ENCODE measurements around the gene PRKCE. TPM values are rescaled to one million over a fixed set of nuclear protein-coding genes. Genes with fewer than 3 reads are reported as not detected.

The PRKCE gene
- total and polyA plus RNA-seq, 2 donors (not counting 1 experiment from before 2014, with no cell fraction given), result 14.1 to 19.0 TPM

GRCh38 chr2:45830322-45830721 lies 178.8 kb downstream of the PRKCE start:
- H3K27ac ChIP-seq (ENCODE audit: insufficient read depth, low read length), result no peak overlapping the region
- no peak overlapping the region for H3K9ac ChIP-seq (ENCODE audit: insufficient read depth, low read length)
- TF ChIP-seq CTCF (conservative IDR thresholded peaks at IDR 0.05 in 1 of 2, IDR thresholded peaks at IDR 0.05 in 1 of 2; ENCODE audit: low read depth in 1 of 2, low read length in 2 of 2) (no peak), EZH2 (IDR thresholded peaks at IDR 0.05; ENCODE audit: low read length, missing control alignments) (no peak)
- no peak overlapping the region for H3K4me3 ChIP-seq (replicated peaks in 1 of 4; ENCODE audit: control extremely low read depth in 1 of 4, insufficient read depth in 1 of 4, low read depth in 3 of 4, low read length in 4 of 4)
- H3K27me3 ChIP-seq (ENCODE audit: control insufficient read depth, insufficient read depth, low read length), result no peaks in the 10 kb centered on the region
- H4K20me1 ChIP-seq (ENCODE audit: control insufficient read depth, extremely low read depth, insufficient read depth, low read length), result no peaks in the 10 kb centered on the region
- no peaks in the 10 kb centered on the region for H3K4me1 ChIP-seq (ENCODE audit: control insufficient read depth, extremely low read depth, insufficient read depth, low read length)
- no peaks in the 10 kb centered on the region for H3K79me2 ChIP-seq (ENCODE audit: control insufficient read depth, insufficient read depth, low read length)
- DNase-seq (ENCODE audit: low read depth in 2 of 2), result no peak
- no peaks in the 10 kb centered on the region for H3K9me3 ChIP-seq (ENCODE audit: control insufficient read depth, insufficient read depth, low read depth, low read length)
- no peak overlapping the region for H3K4me2 ChIP-seq (ENCODE audit: extremely low read depth, insufficient read depth, low read length)
- no peak overlapping the region for H2AFZ ChIP-seq (ENCODE audit: low read length)
- H3K36me3 ChIP-seq (ENCODE audit: control insufficient read depth, insufficient read depth, low read length), result no peaks in the 10 kb centered on the region

- no peak for TF ChIP-seq CTCF (conservative IDR thresholded peaks at IDR 0.05 in 1 of 2, IDR thresholded peaks at IDR 0.05 in 1 of 2; ENCODE audit: low read depth in 1 of 2, low read length in 2 of 2)
- no peak for TF ChIP-seq EZH2 (IDR thresholded peaks at IDR 0.05; ENCODE audit: low read length, missing control alignments)
- Histone ChIP-seq H3K36me3 (ENCODE audit: control insufficient read depth, insufficient read depth, low read length) (no peaks in the 10 kb centered on the region), H4K20me1 (ENCODE audit: control insufficient read depth, extremely low read depth, insufficient read depth, low read length) (no peaks in the 10 kb centered on the region), H3K4me3 (replicated peaks in 1 of 4; ENCODE audit: control extremely low read depth in 1 of 4, insufficient read depth in 1 of 4, low read depth in 3 of 4, low read length in 4 of 4) (no peak overlapping the region), H3K27me3 (ENCODE audit: control insufficient read depth, insufficient read depth, low read length) (no peaks in the 10 kb centered on the region), H3K9me3 (ENCODE audit: control insufficient read depth, insufficient read depth, low read depth, low read length) (no peaks in the 10 kb centered on the region), H3K79me2 (ENCODE audit: control insufficient read depth, insufficient read depth, low read length) (no peaks in the 10 kb centered on the region), H3K4me1 (ENCODE audit: control insufficient read depth, extremely low read depth, insufficient read depth, low read length) (no peaks in the 10 kb centered on the region), H2AFZ (ENCODE audit: low read length) (no peak overlapping the region), H3K9ac (ENCODE audit: insufficient read depth, low read length) (no peak overlapping the region), H3K27ac (ENCODE audit: insufficient read depth, low read length) (no peak overlapping the region), H3K4me2 (ENCODE audit: extremely low read depth, insufficient read depth, low read length) (no peak overlapping the region)
- DNase-seq (ENCODE audit: low read depth in 2 of 2), result no peak
Observed at GRCh38 chr2:45833301-45833967, 182.0 kb downstream of the PRKCE start.

GRCh38 chr2:45833968-45834344 lies 182.5 kb downstream of the PRKCE start:
- no peak overlapping the region for H3K27ac ChIP-seq (ENCODE audit: insufficient read depth, low read length)
- H3K79me2 ChIP-seq (ENCODE audit: control insufficient read depth, insufficient read depth, low read length), result no peaks in the 10 kb centered on the region
- no peaks in the 10 kb centered on the region for H4K20me1 ChIP-seq (ENCODE audit: control insufficient read depth, extremely low read depth, insufficient read depth, low read length)
- H3K27me3 ChIP-seq (ENCODE audit: control insufficient read depth, insufficient read depth, low read length), result no peaks in the 10 kb centered on the region
- no peak overlapping the region for H2AFZ ChIP-seq (ENCODE audit: low read length)
- H3K9me3 ChIP-seq (ENCODE audit: control insufficient read depth, insufficient read depth, low read depth, low read length), result no peaks in the 10 kb centered on the region
- no peaks in the 10 kb centered on the region for H3K36me3 ChIP-seq (ENCODE audit: control insufficient read depth, insufficient read depth, low read length)
- H3K4me2 ChIP-seq (ENCODE audit: extremely low read depth, insufficient read depth, low read length), result no peak overlapping the region
- no peaks in the 10 kb centered on the region for H3K4me1 ChIP-seq (ENCODE audit: control insufficient read depth, extremely low read depth, insufficient read depth, low read length)
- H3K9ac ChIP-seq (ENCODE audit: insufficient read depth, low read length), result no peak overlapping the region
- no peak for DNase-seq (ENCODE audit: low read depth in 2 of 2)
- no peak for TF ChIP-seq CTCF (conservative IDR thresholded peaks at IDR 0.05 in 1 of 2, IDR thresholded peaks at IDR 0.05 in 1 of 2; ENCODE audit: low read depth in 1 of 2, low read length in 2 of 2)
- no peak for TF ChIP-seq EZH2 (IDR thresholded peaks at IDR 0.05; ENCODE audit: low read length, missing control alignments)
- H3K4me3 ChIP-seq (replicated peaks in 1 of 4; ENCODE audit: control extremely low read depth in 1 of 4, insufficient read depth in 1 of 4, low read depth in 3 of 4, low read length in 4 of 4), result no peak overlapping the region

Data from fibroblast of lung (primary cell).